ENCODE data around the gene SCIN. TPM values are rescaled to one million over a fixed set of nuclear protein-coding genes. Genes with fewer than 3 reads are reported as not detected.

Gene SCIN
- total and polyA plus RNA-seq, 2 of the 8 experiments (the other 6 are each of a cell fraction or from before 2014, with no cell fraction given), result 0.47 to 1.9 TPM

DNA sequence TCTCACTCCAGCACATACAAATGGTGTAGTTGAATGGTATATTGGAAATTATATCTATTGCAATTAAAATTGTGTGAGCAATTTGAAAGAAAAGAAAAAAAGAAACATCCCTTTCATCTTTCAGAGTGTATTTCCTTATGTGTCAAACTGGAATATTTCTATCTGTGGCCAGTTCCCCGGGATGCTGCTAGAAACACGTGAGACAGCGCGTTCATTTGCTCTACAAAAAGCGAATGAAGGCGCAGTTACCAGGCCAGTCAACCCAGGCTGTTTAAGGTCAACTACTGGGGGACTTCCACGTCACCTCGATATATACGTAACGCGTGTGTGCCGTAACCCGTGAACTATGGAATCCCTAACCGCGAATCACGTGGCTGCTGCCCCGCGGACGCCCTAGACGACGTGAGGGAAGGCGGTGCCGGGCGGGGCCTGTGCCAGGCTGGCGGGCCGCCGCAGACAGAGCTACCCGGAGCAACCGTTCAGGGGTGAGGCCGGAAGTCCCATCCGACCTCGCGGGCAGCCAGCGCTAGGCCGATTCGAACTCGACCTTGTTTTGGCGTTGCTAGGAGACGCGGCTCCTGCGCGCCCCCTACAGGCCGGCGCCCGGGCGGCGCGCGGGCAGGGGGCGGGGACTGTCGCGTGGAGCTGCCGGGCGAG lies 115.8 kb downstream of the SCIN start (continued):
- TF ChIP-seq, protein P1, sequence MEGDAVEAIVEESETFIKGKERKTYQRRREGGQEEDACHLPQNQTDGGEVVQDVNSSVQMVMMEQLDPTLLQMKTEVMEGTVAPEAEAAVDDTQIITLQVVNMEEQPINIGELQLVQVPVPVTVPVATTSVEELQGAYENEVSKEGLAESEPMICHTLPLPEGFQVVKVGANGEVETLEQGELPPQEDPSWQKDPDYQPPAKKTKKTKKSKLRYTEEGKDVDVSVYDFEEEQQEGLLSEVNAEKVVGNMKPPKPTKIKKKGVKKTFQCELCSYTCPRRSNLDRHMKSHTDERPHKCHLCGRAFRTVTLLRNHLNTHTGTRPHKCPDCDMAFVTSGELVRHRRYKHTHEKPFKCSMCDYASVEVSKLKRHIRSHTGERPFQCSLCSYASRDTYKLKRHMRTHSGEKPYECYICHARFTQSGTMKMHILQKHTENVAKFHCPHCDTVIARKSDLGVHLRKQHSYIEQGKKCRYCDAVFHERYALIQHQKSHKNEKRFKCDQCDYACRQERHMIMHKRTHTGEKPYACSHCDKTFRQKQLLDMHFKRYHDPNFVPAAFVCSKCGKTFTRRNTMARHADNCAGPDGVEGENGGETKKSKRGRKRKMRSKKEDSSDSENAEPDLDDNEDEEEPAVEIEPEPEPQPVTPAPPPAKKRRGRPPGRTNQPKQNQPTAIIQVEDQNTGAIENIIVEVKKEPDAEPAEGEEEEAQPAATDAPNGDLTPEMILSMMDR (IDR thresholded peaks at IDR 0.05; ENCODE audit: control extremely low read depth in 1 of 3, insufficient read depth in 1 of 3, low read depth in 1 of 3, low read length in 3 of 3), result peak; percentile 85 to 94 (median 89)
- TF ChIP-seq EZH2 (IDR thresholded peaks at IDR 0.05; ENCODE audit: low read depth, low read length, severe bottlenecking) (no peak), CHD1 (IDR thresholded peaks at IDR 0.05; ENCODE audit: low read depth, low read length) (no peak), SAP30 (IDR thresholded peaks at IDR 0.05; ENCODE audit: insufficient read depth, insufficient replicate concordance, low read length) (no peak), JUND (IDR thresholded peaks at IDR 0.05; ENCODE audit: low read length) (no peak), BRCA1 (IDR thresholded peaks at IDR 0.05; ENCODE audit: low read depth, low read length) (no peak), CEBPB (IDR thresholded peaks at IDR 0.05; ENCODE audit: low read depth, low read length) (no peak)
